Glomerular visceral epithelial cell (primary cell): ENCODE results near the gene MTURN.
"Not testable (repeated sequence)": the region's sequence is repeated elsewhere in the genome, so short reads cannot be mapped to it uniquely, and the experiment has no call there.

ENCODE experiments used
- DNase-seq: peaks from one replicate; pipeline ENCODE4 v3.0.0-alpha.2; 2016; ENCODE audit errors: extremely low spot score

Gene MTURN

DNA sequence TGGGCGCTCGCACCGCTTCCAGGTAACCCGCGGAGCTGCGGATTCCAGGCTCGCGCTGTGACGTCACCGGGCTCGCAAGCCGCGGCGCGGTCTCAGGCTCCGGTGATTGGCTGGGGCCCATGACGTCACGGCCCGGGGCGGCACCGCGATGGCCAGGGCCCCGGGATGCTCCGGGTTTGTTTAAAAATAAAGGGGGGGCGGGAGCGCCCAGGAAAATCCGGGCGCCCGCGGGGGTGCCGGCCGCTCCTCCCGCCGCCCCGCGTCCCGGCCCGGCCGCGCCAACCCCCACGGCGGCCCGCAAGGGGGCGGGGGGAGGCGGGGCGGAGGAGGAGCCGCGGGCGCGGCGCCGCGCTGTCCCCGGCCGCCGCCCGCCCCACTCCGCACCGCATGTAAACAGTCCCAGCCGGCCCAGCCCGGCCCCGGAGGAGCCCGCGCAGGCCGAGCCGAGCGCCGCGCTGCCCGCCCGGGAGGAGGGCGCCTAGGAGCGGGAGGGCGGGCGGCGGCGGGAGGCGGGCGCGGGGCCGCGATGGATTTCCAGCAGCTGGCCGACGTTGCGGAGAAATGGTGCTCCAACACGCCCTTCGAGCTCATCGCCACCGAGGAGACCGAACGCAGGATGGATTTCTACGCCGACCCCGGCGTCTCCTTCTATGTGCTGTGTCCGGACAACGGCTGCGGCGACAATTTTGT, at the start of gene MTURN:
Gene MTURN (plus strand): TSS at position 376 of the 690 bp plus-strand sequence. CDS start 151 bp downstream, at position 527.
- peak; percentile 76 for DNase-seq

DNA sequence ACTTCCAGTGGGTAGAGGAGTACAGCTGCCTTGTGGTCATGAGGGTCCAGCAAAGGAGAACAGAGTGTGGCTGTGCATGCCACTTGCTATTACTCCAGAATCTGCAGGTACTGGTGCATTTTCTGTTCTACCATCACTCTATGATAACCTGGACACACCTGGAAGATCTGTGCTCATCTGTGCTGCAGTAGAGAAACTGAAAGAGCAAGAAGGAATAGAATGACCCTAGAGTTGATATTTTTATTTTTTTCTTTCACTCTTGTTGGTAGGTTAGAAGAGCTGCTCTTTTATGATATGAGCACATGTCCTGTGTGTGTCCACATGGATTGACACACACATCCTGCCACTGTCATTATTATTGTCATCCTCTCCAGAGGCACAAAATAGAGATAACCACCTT, 48.3 kb upstream of the MTURN start:
- no peak for DNase-seq

GRCh38 chr7:30087371-30087770, 47.4 kb upstream of the MTURN start:
- no peak for DNase-seq

DNA sequence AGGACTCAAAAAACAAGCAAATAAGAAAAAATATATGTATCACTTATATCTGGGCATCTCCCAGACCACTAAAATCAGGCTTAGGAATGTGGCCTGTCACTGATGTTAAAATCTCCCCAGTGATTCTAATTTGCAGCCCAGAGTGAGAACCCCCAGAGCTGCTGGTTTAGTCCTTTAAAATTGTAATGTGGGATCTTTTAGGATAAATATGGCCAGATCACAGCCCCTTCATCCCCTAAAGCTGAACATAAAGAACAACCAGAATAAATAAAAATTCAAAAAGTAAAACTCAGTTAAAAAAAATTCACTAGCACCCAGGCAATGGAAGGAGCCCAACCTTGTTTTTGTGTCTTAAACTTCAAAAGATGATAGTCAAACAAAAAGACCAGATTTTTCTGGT, 46.4 kb upstream of the MTURN start:
- DNase-seq, result no peak

DNA sequence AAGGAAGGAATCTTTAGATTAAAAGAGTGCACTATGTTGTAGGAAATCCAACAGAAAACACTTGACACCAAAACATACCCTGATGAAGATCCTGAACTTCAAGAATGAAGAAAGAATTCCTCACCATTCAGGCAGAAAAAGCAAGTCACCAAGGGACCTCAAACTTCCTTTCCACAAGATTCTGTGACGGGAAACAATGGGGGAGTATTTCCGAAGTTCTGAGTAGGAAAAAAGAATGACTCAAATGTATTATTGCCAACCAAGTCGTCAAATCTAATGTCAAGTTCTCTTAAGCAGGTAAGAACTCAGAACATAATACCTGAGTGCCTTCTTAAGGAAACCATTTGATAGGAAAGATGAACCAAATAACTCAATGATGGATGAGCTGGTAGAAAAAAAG, 44.7 kb upstream of the MTURN start:
- DNase-seq, result no peak

- peak; percentile 56 for DNase-seq
These were observed 43.3 kb upstream of the MTURN start for GRCh38 chr7:30091491-30091912.

DNA sequence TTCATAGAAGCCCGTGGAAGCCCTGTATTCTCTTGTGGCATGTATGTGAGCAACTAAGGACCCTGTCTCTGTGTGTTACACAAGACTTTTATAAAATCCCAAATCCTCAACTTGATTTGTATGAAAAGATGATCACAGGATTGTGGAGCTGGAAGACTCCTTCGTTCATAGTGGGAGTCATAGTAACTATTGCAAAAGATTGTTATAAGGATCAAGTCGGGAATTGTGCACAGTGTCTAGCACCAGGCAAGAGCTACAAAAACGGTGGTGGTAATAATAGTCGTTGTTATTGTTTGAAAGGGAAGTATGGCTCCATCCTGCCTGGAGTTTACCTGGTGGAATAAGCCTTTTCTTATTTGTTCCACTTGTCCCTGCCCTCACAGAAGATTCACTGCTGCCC, 42.8 kb upstream of the MTURN start:
- DNase-seq, result no peak

DNA sequence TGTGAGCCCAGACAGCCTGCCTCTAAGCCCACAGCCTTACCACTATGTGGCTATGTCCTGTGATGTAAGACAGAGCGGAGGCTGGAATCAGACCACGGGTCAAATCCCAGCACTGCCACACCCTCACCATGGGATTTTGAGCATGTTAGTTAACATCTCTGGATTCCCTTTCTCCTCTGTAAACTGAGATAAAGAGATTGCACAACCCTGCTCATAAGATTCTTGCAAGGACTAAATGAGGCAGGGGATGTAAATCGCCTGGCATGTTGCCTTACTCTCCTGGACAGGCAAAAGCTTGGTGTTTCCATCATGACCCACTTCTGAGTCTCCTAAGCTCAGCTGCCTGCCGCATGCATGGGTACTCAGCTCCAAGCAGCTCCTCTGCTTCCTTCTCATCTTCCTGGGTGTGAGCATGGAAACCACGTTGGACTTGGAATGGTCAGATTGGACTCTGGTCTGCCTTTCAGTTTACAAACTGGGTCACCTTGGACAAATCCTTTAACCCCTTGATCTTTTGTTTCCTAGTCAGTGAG, 41.3 kb upstream of the MTURN start:
- DNase-seq, result no peak

DNA sequence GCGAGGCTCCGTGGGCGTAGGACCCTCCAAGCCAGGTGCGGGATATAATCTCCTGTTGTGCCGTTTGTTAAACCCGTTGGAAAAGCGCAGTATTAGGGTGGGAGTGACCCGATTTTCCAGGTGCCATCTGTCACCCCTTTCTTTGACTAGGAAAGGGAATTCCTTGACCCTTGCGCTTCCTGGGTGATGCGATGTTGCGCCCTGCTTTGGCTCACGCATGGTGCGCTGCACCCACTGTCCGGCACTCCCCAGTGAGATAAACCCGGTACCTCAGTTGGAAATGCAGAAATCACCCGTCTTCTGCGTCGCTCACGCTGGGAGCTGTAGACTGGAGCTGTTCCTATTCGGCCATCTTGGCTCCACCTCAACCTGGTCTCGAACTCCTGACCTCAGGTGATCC, 36.2 kb upstream of the MTURN start:
- not testable (repeated sequence) for DNase-seq

- DNase-seq, result no peak
These were observed 32.5 kb upstream of the MTURN start for GRCh38 chr7:30102281-30102680.

- no peak for DNase-seq
These were observed 30.6 kb upstream of the MTURN start for GRCh38 chr7:30104157-30104556.

- no peak for DNase-seq
These were observed 22.6 kb upstream of the MTURN start for GRCh38 chr7:30112103-30112713.

GRCh38 chr7:30113144-30113543, 21.6 kb upstream of the MTURN start:
- DNase-seq, result no peak

GRCh38 chr7:30114536-30115238, 20.1 kb upstream of the MTURN start:
- DNase-seq, result no peak

DNA sequence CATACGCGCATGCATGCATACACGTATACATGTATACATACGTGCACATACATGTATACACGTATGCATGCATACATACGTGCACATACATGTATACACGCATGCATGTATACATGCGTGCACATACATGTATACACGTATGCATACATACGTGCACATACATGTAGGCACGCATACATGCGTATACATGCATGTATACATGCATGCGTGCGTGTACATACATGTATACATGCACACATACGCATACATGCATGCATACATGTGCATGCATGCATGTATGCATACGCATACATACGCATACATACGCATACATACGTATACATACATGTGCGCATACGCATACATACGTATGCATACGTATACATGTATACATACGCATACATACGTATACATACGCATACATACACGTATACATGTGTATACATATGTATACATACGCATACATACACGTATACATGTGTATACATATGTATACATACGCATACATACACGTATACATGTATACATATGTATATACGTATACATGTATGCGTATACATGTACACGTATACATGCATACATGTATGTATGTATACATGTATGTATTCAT, 19.0 kb upstream of the MTURN start:
- DNase-seq, result no peak

GRCh38 chr7:30116771-30117170, 18.0 kb upstream of the MTURN start:
- DNase-seq, result no peak

GRCh38 chr7:30117896-30118295, 16.9 kb upstream of the MTURN start:
- DNase-seq, result no peak

DNA sequence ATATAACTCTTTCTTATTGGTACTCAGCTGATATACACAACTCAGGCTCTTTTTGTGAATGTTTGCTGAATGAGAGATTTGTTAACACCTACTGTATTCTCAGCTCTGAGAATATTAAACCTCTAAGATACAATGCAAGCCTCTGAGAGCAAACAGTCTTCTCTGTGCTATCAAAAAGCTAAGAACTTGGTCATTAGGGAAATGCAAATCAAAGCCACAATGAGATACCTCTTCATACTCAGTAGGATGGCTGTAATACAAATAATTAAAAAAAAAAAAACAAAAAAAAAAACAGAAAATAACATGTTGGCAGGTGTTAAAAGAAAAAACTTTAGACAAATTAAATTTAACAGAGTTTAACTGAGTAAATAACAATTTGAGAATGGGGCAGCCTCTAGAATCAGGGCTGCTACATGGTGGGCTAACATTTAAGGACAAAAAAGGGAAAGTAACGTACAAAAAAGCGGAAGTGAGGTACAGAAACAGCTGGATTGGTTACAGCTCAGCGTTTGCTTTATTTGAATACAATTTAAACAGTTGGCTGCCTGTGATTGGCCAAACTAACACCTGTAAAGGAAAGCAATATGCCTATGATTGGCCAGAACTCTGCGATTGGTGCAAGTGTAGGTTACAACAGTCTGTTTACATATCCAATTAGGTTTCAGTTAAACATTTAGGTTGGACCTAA, 14.8 kb upstream of the MTURN start:
- DNase-seq, result no peak

DNA sequence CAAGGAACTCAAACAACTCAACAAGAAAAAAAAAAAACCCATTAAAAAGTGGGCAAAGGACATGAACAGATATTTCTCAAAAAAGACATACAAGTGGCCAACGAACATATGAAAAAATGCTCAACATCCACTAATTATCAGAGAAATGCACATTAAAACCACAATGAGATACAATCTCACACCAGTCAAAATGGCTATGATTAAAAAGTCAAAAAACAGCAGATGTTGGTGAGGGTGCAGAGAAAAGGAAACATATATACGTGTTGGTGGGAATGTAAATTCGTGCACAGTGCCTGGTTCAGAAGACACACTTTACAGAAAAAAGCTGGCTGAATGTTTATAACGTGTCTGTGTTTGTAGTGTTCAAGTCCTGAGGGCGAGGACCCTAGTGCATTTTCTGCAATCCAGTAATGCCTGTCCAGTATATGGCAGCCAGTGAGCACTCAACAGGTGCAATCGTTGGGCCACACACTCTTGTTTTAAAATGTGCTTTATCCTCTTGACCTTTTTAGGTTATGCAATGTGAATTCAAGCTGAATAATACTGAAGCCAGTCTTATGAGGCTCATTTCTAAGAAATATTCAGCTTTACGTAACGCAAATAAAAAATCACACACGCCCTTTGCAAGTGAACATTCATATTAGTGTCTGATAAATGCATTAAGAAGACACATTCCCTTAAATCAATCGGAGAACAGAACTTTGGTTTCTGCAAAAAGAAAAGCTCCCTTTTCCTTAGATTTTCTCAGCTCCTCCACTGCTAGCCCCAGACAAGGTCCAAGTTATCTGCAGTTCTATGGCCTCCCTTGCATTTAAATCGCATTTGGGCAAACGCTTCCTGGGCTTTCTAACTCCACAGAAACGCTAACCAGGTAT, 813 bp upstream of the MTURN start:
- no peak for DNase-seq

GRCh38 chr7:30135301-30136116, 723 bp downstream of the MTURN start:
- peak; percentile 61 for DNase-seq
